B cell (primary cell): ENCODE data around the gene ADARB2. TPM values are rescaled to one million over a fixed set of nuclear protein-coding genes. Genes with fewer than 3 reads are reported as not detected.

ENCODE experiments used
- ATAC-seq: fragments of 200-7000 bp; cut with Tn5 transposase; one replicate; pipeline ENCODE4 v1.10.0; 2021; ENCODE audit warnings: low read depth, mild to moderate bottlenecking, moderate number of reproducible peaks, moderate library complexity
- CTCF ChIA-PET: fragments of 350-600 bp; sonication (Branson Sonifier 250); formaldehyde crosslinking; loops from one replicate; lab custom pipeline; 2021; ENCODE audit warnings: antibody characterized with exemption, inconsistent platforms; lab: Charles Lee
- POLR2A ChIA-PET: fragments of 350-600 bp; sonication (Branson Sonifier 250); formaldehyde crosslinking; loops from one replicate; lab custom pipeline; 2021; ENCODE audit warnings: antibody characterized with exemption; lab: Charles Lee
- DNase-seq: peaks from one replicate; pipeline ENCODE4 v3.0.0; 2013
- H2AFZ ChIP-seq: 2 replicates; pipeline ENCODE4 v1.6.1; 2012; ENCODE audit warnings: mild to moderate bottlenecking, low read depth, low read length; ENCODE audit not compliant: insufficient read depth, poor library complexity, severe bottlenecking
- H3K27ac ChIP-seq, 2 donors: 1 replicate in 1 of 2; 2 replicates in 1 of 2; pipeline ENCODE4 v1.5.1; 2012 to 2013; ENCODE audit warnings: low read length in 2 of 2, mild to moderate bottlenecking in 2 of 2, moderate library complexity in 1 of 2
- H3K27me3 ChIP-seq, 4 experiments: fragments of 200-600 bp in 1 of 4; sonication (generic) in 1 of 4; replicated peaks in 1 of 4; 1 replicate in 2 of 4; 2 replicates in 2 of 4; pipeline versions ENCODE4 v1.6.1 to v1.7.0; 2013 to 2016; ENCODE audit warnings: low read length in 3 of 4, mild to moderate bottlenecking in 2 of 4, mixed read lengths in 1 of 4, moderate library complexity in 1 of 4; ENCODE audit not compliant: insufficient read depth in 4 of 4, control insufficient read depth in 3 of 4; ENCODE audit errors: control extremely low read depth in 1 of 4
- H3K36me3 ChIP-seq, 2 experiments: replicated peaks in 1 of 2; 1 replicate in 1 of 2; 2 replicates in 1 of 2; pipeline versions ENCODE4 v1.6.1 to v1.7.1; 2013; ENCODE audit warnings: low read length in 1 of 2; ENCODE audit not compliant: insufficient read depth in 2 of 2, control insufficient read depth in 1 of 2; ENCODE audit errors: control extremely low read depth in 1 of 2, extremely low read depth in 1 of 2
- H3K4me1 ChIP-seq, 2 donors: fragments of 200-600 bp in 1 of 2; sonication (generic) in 1 of 2; 1 replicate in 1 of 2; 2 replicates in 1 of 2; pipeline versions ENCODE4 v1.5.1 to v1.6.1; 2013 to 2017; ENCODE audit warnings: low read length in 2 of 2; ENCODE audit not compliant: control insufficient read depth in 2 of 2, insufficient read depth in 2 of 2
- H3K4me2 ChIP-seq: replicated peaks from 2 replicates; pipeline ENCODE3; 2012; ENCODE audit warnings: mild to moderate bottlenecking, low read depth, low read length; ENCODE audit not compliant: poor library complexity, severe bottlenecking
- H3K4me3 ChIP-seq, 5 experiments: fragments of 200-600 bp in 1 of 5; sonication (generic) in 1 of 5; 1 replicate in 3 of 5; 2 replicates in 2 of 5; pipeline versions ENCODE4 v1.5.1 to v1.7.0; 2011 to 2016; ENCODE audit warnings: low read length in 4 of 5, mild to moderate bottlenecking in 4 of 5, low read depth in 2 of 5, control low read depth in 1 of 5, moderate library complexity in 1 of 5; ENCODE audit not compliant: insufficient read depth in 1 of 5; ENCODE audit errors: control extremely low read depth in 1 of 5, extremely low read depth in 1 of 5
- H3K79me2 ChIP-seq: fragments of 200-600 bp; sonication (generic); one replicate; pipeline ENCODE4 v1.6.0; 2016; ENCODE audit warnings: low read length; ENCODE audit not compliant: control insufficient read depth, insufficient read depth
- H3K9ac ChIP-seq: fragments of 200-600 bp; sonication (generic); 2 replicates; pipeline ENCODE4 v1.6.1; 2017; ENCODE audit warnings: mild to moderate bottlenecking, low read length, moderate library complexity
- H3K9me3 ChIP-seq, 3 donors: one replicate each; pipeline versions ENCODE4 v1.6.1 to v1.7.1; 2013; ENCODE audit warnings: low read length in 2 of 3; ENCODE audit not compliant: control insufficient read depth in 2 of 3, insufficient read depth in 1 of 3; ENCODE audit errors: control extremely low read depth in 1 of 3
- H4K20me1 ChIP-seq: 2 replicates; pipeline ENCODE4 v1.6.0; 2012; ENCODE audit warnings: mild to moderate bottlenecking, low read length; ENCODE audit not compliant: insufficient read depth, control insufficient read depth, poor library complexity, severe bottlenecking
- H3K27ac Mint-ChIP-seq: one replicate; pipeline ENCODE4 v1.8.0; 2021; ENCODE audit warnings: mixed read lengths
- H3K27me3 Mint-ChIP-seq: one replicate; pipeline ENCODE4 v1.8.0; 2021; ENCODE audit warnings: mixed read lengths
- H3K4me1 Mint-ChIP-seq: one replicate; pipeline ENCODE4 v1.8.0; 2021; ENCODE audit warnings: mixed read lengths
- H3K4me3 Mint-ChIP-seq: one replicate; pipeline ENCODE4 v1.8.0; 2021; ENCODE audit warnings: mixed read lengths
- H3K9me3 Mint-ChIP-seq: one replicate; pipeline ENCODE4 v1.8.0; 2022; ENCODE audit warnings: mixed read lengths; ENCODE audit not compliant: insufficient read depth
- CTCF ChIP-seq: fragments of 200-600 bp; IDR thresholded peaks from one replicate; pipeline ENCODE4 v1.8.0; 2022; ENCODE audit warnings: antibody characterized with exemption, mild to moderate bottlenecking
- EZH2 ChIP-seq: IDR thresholded peaks from 2 replicates; pipeline ENCODE4 v1.6.1; 2012; ENCODE audit warnings: borderline replicate concordance, low read depth, mild to moderate bottlenecking, moderate library complexity, low read length; ENCODE audit not compliant: insufficient read depth, poor library complexity, severe bottlenecking
- WGBS: methylation state at CpG from one replicate; pipeline ENCODE4 v1.1.5; 2013; ENCODE audit warnings: missing lambda C conversion rate; ENCODE audit not compliant: insufficient coverage; 5-methylcytosine and 5-hydroxymethylcytosine counted together
- intact Hi-C: fragments of 100-400 bp; cut with micrococcal nuclease; formaldehyde crosslinking; loops from one replicate; pipeline ENCODE4 v1.10.0; 2022
- polyA plus RNA-seq: library from polyadenylated mRNA; depleted of rRNA; stranded (reverse); fragments of >200 nt; gene quantifications from 2 replicates; pipeline ENCODE4 v1.2.3, GENCODE V29; 2012
- total RNA-seq, 2 donors: library from RNA; stranded (reverse); fragments of 120-200 nt in 1 of 2; gene quantifications; 1 replicate in 1 of 2; 2 replicates in 1 of 2; pipeline versions ENCODE4 v1.2.3 to v1.2.4, GENCODE V29; 2013 to 2022

Gene ADARB2
- total and polyA plus RNA-seq, 2 donors (not counting 1 experiment from before 2014, with no cell fraction given), result 0.13 to 0.96 TPM

GRCh38 chr10:1540144-1540543 lies 197.2 kb downstream of the ADARB2 start:
- H4K20me1 ChIP-seq, result no peaks in the 10 kb centered on the region
- no peaks in the 10 kb centered on the region for H3K79me2 ChIP-seq
- ATAC-seq, result no peak
- no peak for DNase-seq
- POLR2A ChIA-PET, result no interaction called here
- 71% methylated on average over 9 of the region's 14 CpGs for WGBS
- no peaks in the 10 kb centered on the region for H3K9me3 Mint-ChIP-seq
- no peaks in the 10 kb centered on the region for H3K4me1 Mint-ChIP-seq
- H3K27me3 ChIP-seq, result no peaks in the 10 kb centered on the region
- intact Hi-C loops, result no loop called here
- no peak overlapping the region for H3K4me2 ChIP-seq
- H3K4me1 ChIP-seq, result no peaks in the 10 kb centered on the region
- H3K27me3 Mint-ChIP-seq, result peaks cover 2% of the 10 kb centered on the region
- H3K4me3 Mint-ChIP-seq, result no peak overlapping the region
- no peak overlapping the region for H3K27ac ChIP-seq
- H3K27ac Mint-ChIP-seq, result no peak overlapping the region
- H3K36me3 ChIP-seq, result no peaks in the 10 kb centered on the region
- no peak overlapping the region for H2AFZ ChIP-seq
- CTCF ChIA-PET, result no interaction called here
- no peak overlapping the region for H3K9ac ChIP-seq
- no peak for TF ChIP-seq EZH2
- no peak for TF ChIP-seq CTCF
- H3K9me3 ChIP-seq, result no peaks in the 10 kb centered on the region
- H3K4me3 ChIP-seq, result no peak overlapping the region

GRCh38 chr10:1539216-1539615 lies 198.1 kb downstream of the ADARB2 start:
- H3K27ac ChIP-seq, result no peak overlapping the region
- no peaks in the 10 kb centered on the region for H3K79me2 ChIP-seq
- H3K9ac ChIP-seq, result no peak overlapping the region
- H3K4me1 Mint-ChIP-seq, result no peaks in the 10 kb centered on the region
- H4K20me1 ChIP-seq, result no peaks in the 10 kb centered on the region
- no peaks in the 10 kb centered on the region for H3K9me3 Mint-ChIP-seq
- ATAC-seq (no peak), DNase-seq (no peak)
- no peaks in the 10 kb centered on the region for H3K36me3 ChIP-seq
- no peaks in the 10 kb centered on the region for H3K4me1 ChIP-seq
- H3K27me3 ChIP-seq, result no peaks in the 10 kb centered on the region
- intact Hi-C loops, result no loop called here
- no peak overlapping the region for H3K4me3 Mint-ChIP-seq
- H3K4me2 ChIP-seq, result no peak overlapping the region
- ChIA-PET CTCF (no interaction called here), POLR2A (no interaction called here)
- no peak overlapping the region for H3K27ac Mint-ChIP-seq
- no peaks in the 10 kb centered on the region for H3K9me3 ChIP-seq
- WGBS, result 90% methylated on average over 5 of the region's 5 CpGs
- H3K27me3 Mint-ChIP-seq, result peaks cover 7% of the 10 kb centered on the region
- H2AFZ ChIP-seq, result no peak overlapping the region
- no peak overlapping the region for H3K4me3 ChIP-seq
- no peak for TF ChIP-seq EZH2
- no peak for TF ChIP-seq CTCF
